GM12878 (cell line): ENCODE measurements around the gene AIP. TPM values are rescaled to one million over a fixed set of nuclear protein-coding genes. Genes with fewer than 3 reads are reported as not detected.

Experiments
- CBX5 ChIP-seq: sonication (generic); IDR thresholded peaks from 2 replicates; pipeline ENCODE4 v1.6.1; 2016; ENCODE audit warnings: low read depth, moderate library complexity, mild to moderate bottlenecking, inconsistent platforms
- CREM ChIP-seq: IDR thresholded peaks from 2 replicates; pipeline ENCODE4 v1.6.1; 2014; ENCODE audit warnings: antibody characterized with exemption, low read depth
- HCFC1 ChIP-seq: fragments of 150-350 bp; IDR thresholded peaks from 2 replicates; pipeline ENCODE4 v1.6.1; 2014; ENCODE audit warnings: low read length
- NFYA ChIP-seq: IDR thresholded peaks from 2 replicates; pipeline ENCODE4 v1.6.1; 2011; ENCODE audit warnings: low read depth, mild to moderate bottlenecking, low read length, improper control_type of control experiment, borderline replicate concordance
- PML ChIP-seq: IDR thresholded peaks from 2 replicates; pipeline ENCODE4 v1.6.1; 2012; ENCODE audit warnings: low read length, inconsistent platforms
- SIX5 ChIP-seq: IDR thresholded peaks from 2 replicates; pipeline ENCODE4 v1.6.1; 2011; ENCODE audit warnings: mild to moderate bottlenecking, low read depth, low read length, moderate library complexity; ENCODE audit not compliant: severe bottlenecking
- STAT3 ChIP-seq: IDR thresholded peaks from 2 replicates; pipeline ENCODE4 v1.6.1; 2011; ENCODE audit warnings: low read depth, low read length, improper control_type of control experiment
- TCF7 ChIP-seq: IDR thresholded peaks from 2 replicates; pipeline ENCODE4 v1.6.1; 2014; ENCODE audit warnings: antibody characterized with exemption, borderline replicate concordance
- ZNF207 ChIP-seq: fragments of 450-650 bp; IDR thresholded peaks from 2 replicates; pipeline ENCODE4 v1.6.1; 2014; ENCODE audit warnings: antibody characterized with exemption, mild to moderate bottlenecking, borderline replicate concordance
- ZSCAN29 ChIP-seq: fragments of 450-650 bp; IDR thresholded peaks from 2 replicates; pipeline ENCODE4 v1.6.1; 2017; ENCODE audit warnings: mild to moderate bottlenecking, moderate library complexity
- polyA plus RNA-seq, 11 experiments: library from polyadenylated mRNA; depleted of rRNA in 4 of 11; unstranded in 6 of 11; stranded (reverse) in 5 of 11; fragments of >200 nt; fragmentation: Nextera tagmentation in 4 of 11; fragmentation: Illumina TruSeq in 1 of 11; extraction: Ambion mirVana in 4 of 11; extraction: Trizol in 1 of 11; gene quantifications; 1 replicate in 1 of 11; 2 replicates in 10 of 11; pipeline versions ENCODE4 v1.2.1 to v1.2.3, GENCODE V29; 2011 to 2016; ENCODE audit warnings: inconsistent platforms in 2 of 11, missing spikeins in 2 of 11, low read depth in 1 of 11
- total RNA-seq, 4 experiments: library from RNA; depleted of rRNA in 3 of 4; stranded (reverse); fragments of >200 nt in 3 of 4; fragmentation: Illumina TruSeq in 1 of 4; extraction: Trizol in 1 of 4; gene quantifications; 2 replicates each; pipeline versions ENCODE4 v1.2.1 to v1.2.3, GENCODE V29; 2013 to 2021
- TF ChIP-seq, protein P1 (sequence below): fragments of 450-650 bp; formaldehyde crosslinking; IDR thresholded peaks from 2 replicates; pipeline ENCODE4 v1.4.0; 2022; ENCODE audit warnings: mild to moderate bottlenecking, moderate library complexity
- TF ChIP-seq, protein P2 (sequence below), 3 experiments: IDR thresholded peaks in 2 of 3; conservative IDR thresholded peaks in 1 of 3; 2 replicates each; pipeline ENCODE4 v1.5.1; 2011; ENCODE audit warnings: low read depth in 3 of 3, low read length in 3 of 3, mild to moderate bottlenecking in 3 of 3, control low read depth in 2 of 3, moderate library complexity in 2 of 3, inconsistent platforms in 1 of 3, mixed read lengths in 1 of 3; ENCODE audit not compliant: control insufficient read depth in 2 of 3, insufficient read depth in 1 of 3; ENCODE audit errors: extremely low read depth in 1 of 3

The AIP gene
- total and polyA plus RNA-seq, 10 of the 15 experiments (the other 5 are each of a cell fraction or from before 2014, with no cell fraction given), result 12.6 to 164 (median 104) TPM

GRCh38 chr11:67486481-67487195, 3.8 kb downstream of the AIP start (continued):
- TF ChIP-seq, protein P1, sequence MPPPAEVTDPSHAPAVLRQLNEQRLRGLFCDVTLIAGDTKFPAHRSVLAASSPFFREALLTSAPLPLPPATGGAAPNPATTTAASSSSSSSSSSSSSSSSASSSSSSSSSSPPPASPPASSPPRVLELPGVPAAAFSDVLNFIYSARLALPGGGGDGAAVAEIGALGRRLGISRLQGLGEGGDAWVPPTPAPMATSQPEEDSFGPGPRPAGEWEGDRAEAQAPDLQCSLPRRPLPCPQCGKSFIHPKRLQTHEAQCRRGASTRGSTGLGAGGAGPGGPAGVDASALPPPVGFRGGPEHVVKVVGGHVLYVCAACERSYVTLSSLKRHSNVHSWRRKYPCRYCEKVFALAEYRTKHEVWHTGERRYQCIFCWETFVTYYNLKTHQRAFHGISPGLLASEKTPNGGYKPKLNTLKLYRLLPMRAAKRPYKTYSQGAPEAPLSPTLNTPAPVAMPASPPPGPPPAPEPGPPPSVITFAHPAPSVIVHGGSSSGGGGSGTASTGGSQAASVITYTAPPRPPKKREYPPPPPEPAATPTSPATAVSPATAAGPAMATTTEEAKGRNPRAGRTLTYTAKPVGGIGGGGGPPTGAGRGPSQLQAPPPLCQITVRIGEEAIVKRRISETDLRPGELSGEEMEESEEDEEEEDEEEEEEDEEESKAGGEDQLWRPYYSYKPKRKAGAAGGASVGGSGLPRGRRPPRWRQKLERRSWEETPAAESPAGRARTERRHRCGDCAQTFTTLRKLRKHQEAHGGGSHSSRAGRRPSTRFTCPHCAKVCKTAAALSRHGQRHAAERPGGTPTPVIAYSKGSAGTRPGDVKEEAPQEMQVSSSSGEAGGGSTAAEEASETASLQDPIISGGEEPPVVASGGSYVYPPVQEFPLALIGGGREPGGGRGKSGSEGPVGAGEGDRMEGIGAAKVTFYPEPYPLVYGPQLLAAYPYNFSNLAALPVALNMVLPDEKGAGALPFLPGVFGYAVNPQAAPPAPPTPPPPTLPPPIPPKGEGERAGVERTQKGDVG (CRISPR knock-in tag), result no peak
- no peak for TF ChIP-seq STAT3
- no peak for TF ChIP-seq CBX5
- TF ChIP-seq, protein P2, sequence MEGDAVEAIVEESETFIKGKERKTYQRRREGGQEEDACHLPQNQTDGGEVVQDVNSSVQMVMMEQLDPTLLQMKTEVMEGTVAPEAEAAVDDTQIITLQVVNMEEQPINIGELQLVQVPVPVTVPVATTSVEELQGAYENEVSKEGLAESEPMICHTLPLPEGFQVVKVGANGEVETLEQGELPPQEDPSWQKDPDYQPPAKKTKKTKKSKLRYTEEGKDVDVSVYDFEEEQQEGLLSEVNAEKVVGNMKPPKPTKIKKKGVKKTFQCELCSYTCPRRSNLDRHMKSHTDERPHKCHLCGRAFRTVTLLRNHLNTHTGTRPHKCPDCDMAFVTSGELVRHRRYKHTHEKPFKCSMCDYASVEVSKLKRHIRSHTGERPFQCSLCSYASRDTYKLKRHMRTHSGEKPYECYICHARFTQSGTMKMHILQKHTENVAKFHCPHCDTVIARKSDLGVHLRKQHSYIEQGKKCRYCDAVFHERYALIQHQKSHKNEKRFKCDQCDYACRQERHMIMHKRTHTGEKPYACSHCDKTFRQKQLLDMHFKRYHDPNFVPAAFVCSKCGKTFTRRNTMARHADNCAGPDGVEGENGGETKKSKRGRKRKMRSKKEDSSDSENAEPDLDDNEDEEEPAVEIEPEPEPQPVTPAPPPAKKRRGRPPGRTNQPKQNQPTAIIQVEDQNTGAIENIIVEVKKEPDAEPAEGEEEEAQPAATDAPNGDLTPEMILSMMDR (IDR thresholded peaks at IDR 0.05 in 2 of 3, conservative IDR thresholded peaks at IDR 0.05 in 1 of 3; ENCODE audit: control insufficient read depth in 2 of 3, extremely low read depth in 1 of 3, insufficient read depth in 1 of 3, low read depth in 3 of 3, low read length in 3 of 3), result no peak
- TF ChIP-seq ZSCAN29, result peak; percentile 7; the same call in 1 of the 2 replicates
- no peak for TF ChIP-seq PML
- TF ChIP-seq HCFC1, result no peak
- TF ChIP-seq TCF7, result no peak
- no peak for TF ChIP-seq SIX5
- TF ChIP-seq CREM, result peak; percentile 86
- TF ChIP-seq NFYA, result no peak
- no peak for TF ChIP-seq ZNF207
